ENCODE data around the gene SMIM1. TPM values are rescaled to one million over a fixed set of nuclear protein-coding genes. Genes with fewer than 3 reads are reported as not detected.

The SMIM1 gene
- total RNA-seq, 1 donor from 2014 or later = 1.3 TPM

DNA sequence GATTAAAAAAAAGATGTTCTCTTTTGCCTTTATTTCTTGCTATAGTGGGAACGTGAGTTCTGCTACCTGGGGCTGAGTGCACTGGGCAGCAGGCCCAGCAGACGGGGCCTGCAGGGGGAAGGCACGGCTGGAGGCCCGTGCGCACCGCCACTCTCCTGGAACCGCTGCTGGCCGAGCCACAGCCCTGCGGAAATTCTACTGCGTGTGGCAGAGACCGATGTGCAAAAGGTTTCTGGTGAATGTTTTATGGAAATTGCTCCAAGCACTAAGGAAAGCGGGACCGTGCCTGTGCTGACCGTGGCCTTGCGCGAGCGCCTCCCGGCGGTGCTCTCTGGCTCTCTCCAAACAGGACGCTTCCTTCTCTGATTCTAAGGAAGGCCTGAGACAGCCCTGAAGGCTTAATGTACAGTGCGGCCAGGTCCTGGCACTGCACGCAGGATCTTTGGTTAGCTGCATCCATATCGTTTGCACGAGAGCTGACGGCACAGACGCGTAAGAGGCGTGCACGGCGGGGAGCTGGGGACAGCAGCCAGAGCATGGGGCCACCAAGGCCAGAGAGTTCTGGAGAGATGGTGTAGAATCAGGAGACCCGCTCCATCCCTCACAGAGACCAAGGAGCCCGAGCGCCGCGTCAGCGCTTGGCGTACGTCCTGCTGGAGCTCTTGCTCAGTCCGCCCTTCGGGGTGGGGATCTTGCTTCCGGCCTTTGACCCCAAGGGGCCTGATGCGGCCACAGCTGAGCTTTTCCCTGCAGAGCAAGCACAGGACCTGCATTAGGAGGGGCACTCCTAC is 42.4 kb downstream of the SMIM1 start:
- no peak for DNase-seq (ENCODE audit: extremely low spot score, unreplicated experiment)
- no peak for TF ChIP-seq CTCF (IDR thresholded peaks at IDR 0.05)
- Mint-ChIP-seq H3K36me3 (ENCODE audit: unreplicated experiment) (peaks cover 14% of the 10 kb centered on the region), H3K9me3 (ENCODE audit: unreplicated experiment) (no peaks in the 10 kb centered on the region), H3K27ac (ENCODE audit: unreplicated experiment) (no peak overlapping the region), H3K4me1 (ENCODE audit: unreplicated experiment) (peaks cover 17% of the 10 kb centered on the region), H3K4me3 (ENCODE audit: unreplicated experiment) (no peak overlapping the region), H3K27me3 (ENCODE audit: unreplicated experiment) (no peaks in the 10 kb centered on the region)

DNA sequence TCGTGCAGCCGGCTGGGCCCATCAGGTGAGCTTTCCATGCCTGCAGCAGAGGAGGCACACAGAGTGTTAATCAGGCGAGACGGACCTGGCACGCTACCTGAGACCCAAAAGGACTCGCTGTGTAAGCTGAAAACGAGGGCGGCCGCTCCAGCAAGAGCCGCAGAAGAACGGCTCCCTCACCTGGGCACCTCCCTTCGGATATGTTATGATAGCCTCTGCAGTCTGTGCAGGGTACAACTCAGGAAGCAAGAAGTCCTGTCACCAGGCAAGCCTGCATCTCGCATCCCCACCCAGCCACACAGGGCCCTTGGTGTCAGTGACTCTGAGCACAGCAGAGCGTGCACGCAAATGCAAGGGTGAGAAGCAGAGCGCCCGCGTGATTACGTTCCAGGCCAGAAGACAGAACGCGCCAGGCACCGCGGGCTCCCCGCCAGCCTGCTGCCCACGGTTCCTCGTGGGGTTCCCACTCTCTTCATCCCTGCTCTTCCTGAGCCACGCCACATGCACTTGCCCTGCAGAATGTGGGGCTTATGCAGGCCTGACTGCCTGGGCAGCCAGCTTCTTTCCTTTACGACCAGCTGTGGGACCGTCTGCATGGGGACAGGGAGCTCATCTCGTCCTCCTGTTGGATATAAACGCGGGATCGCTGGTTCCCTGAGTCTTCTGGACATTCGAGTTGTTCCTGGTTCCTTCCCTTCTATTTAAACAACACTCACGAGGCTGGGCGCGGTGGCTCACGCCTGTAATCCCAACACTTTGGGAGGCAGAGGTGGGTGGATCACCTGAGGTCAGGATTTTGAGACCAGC is 44.0 kb downstream of the SMIM1 start:
- no peak for DNase-seq (ENCODE audit: extremely low spot score, unreplicated experiment)
- Mint-ChIP-seq H3K4me1 (ENCODE audit: unreplicated experiment) (peaks cover 18% of the 10 kb centered on the region), H3K27me3 (ENCODE audit: unreplicated experiment) (no peaks in the 10 kb centered on the region), H3K27ac (ENCODE audit: unreplicated experiment) (no peak overlapping the region), H3K9me3 (ENCODE audit: unreplicated experiment) (no peaks in the 10 kb centered on the region), H3K36me3 (ENCODE audit: unreplicated experiment) (peaks cover 23% of the 10 kb centered on the region), H3K4me3 (ENCODE audit: unreplicated experiment) (no peak overlapping the region)
- TF ChIP-seq CTCF (IDR thresholded peaks at IDR 0.05) = no peak

- Mint-ChIP-seq H3K4me1 (ENCODE audit: unreplicated experiment) (peaks cover 16% of the 10 kb centered on the region), H3K27ac (ENCODE audit: unreplicated experiment) (no peak overlapping the region), H3K36me3 (ENCODE audit: unreplicated experiment) (peaks cover 30% of the 10 kb centered on the region), H3K27me3 (ENCODE audit: unreplicated experiment) (no peaks in the 10 kb centered on the region), H3K9me3 (ENCODE audit: unreplicated experiment) (no peaks in the 10 kb centered on the region), H3K4me3 (ENCODE audit: unreplicated experiment) (no peak overlapping the region)
- TF ChIP-seq CTCF (IDR thresholded peaks at IDR 0.05) = no peak
- no peak for DNase-seq (ENCODE audit: extremely low spot score, unreplicated experiment)
These were observed 44.7 kb downstream of the SMIM1 start for GRCh38 chr1:3817138-3817740.

DNA sequence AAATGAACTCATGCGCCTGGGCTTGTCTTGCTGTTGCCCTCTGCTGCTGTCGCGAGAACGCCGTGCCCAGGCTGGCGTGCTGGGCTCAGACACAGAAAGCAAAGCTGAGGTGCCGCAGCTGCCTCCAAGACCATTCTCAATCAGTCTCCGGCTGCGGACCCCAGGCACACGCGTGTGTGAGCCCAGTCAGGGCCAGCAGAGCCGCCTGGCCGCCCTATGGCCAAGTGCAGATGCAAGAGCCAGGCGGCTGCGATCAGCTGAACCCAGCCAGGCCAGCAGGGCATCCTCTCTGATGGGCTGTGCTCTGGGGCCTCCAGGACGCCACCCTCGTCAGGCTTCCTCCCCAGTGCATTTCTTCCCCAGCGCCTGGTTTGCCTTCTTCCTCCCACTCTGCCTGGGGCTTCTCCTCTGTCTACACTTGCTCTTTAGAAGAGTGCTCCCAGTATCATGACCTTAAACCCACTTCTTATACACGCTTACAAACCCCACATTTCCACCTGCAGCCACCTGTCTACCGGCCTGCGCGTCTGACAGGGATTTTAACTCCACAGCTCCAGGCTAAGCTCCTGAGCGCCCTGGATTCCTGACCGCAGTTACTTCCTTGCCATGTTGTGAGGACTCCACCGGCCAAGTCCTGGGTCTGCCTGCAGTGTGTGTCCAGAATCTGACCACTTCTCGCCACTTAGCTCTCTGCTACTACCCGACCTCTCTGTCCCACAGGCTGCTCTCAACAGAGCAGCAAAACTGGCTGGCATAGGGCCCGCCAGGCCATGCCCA is 45.5 kb downstream of the SMIM1 start:
- peaks cover 34% of the 10 kb centered on the region for H3K36me3 Mint-ChIP-seq (ENCODE audit: unreplicated experiment)
- no peaks in the 10 kb centered on the region for H3K9me3 Mint-ChIP-seq (ENCODE audit: unreplicated experiment)
- no peak for TF ChIP-seq CTCF (IDR thresholded peaks at IDR 0.05)
- no peaks in the 10 kb centered on the region for H3K27me3 Mint-ChIP-seq (ENCODE audit: unreplicated experiment)
- no peak overlapping the region for H3K4me3 Mint-ChIP-seq (ENCODE audit: unreplicated experiment)
- H3K27ac Mint-ChIP-seq (ENCODE audit: unreplicated experiment) = no peak overlapping the region
- no peak for DNase-seq (ENCODE audit: extremely low spot score, unreplicated experiment)
- peaks cover 16% of the 10 kb centered on the region for H3K4me1 Mint-ChIP-seq (ENCODE audit: unreplicated experiment)

All from osteocyte (in vitro differentiated cells).